ENCODE results near the gene IFNG-AS1.

IFNG-AS1 gene

DNA sequence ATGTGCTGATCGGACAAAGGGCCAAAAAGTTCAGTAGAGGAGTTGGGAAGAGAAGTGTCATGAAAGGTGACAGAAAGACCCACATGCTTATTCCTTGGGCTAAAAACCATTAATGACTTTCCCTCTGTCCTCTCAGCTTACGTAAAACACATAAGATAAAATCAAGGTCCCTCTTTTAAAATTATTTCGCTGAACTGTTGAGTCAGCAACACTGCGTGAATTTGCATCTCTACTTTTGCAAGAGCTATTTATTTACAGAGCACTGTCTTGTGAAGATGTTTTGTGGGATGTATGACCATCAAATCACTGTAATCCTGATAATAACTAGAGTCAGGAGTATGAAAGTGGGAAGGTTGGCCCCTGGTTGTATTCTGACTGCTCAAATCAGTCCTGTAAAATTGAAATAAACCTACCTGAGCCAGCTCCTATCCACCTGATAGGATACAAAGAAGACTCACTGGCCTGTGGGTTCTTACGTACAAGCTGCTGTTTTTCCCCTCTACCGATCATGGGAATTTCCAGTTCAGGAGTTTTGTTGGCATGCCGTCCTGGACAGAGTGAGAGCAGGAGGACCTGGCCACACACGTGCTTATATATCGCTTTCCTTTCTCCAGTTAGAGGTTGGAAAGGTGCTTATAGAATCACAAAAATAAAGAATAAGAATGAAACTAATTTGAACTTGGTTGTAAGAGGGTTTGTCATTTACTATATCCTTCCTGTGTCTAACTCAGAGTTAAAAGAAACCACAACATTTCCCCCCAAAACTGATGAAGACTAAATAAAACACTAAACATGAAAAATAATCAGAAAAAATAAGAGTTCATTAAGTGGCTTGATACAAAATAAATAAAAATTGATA, 42.9 kb downstream of the IFNG-AS1 start:
- no peaks in the 10 kb centered on the region for H3K9me3 ChIP-seq (ENCODE audit: control insufficient read depth in 1 of 2, low read length in 2 of 2)
- H3K4me3 ChIP-seq (ENCODE audit: low read depth in 1 of 2, low read length in 2 of 2), result no peak overlapping the region
- no peaks in the 10 kb centered on the region for H3K36me3 ChIP-seq (ENCODE audit: control insufficient read depth in 1 of 2, insufficient read depth in 2 of 2, low read length in 2 of 2)
- H3K9ac ChIP-seq (ENCODE audit: low read depth in 1 of 2, low read length in 2 of 2), result no peak overlapping the region
- H3K27me3 ChIP-seq (ENCODE audit: control insufficient read depth in 1 of 2, insufficient read depth in 2 of 2, low read length in 2 of 2), result no peaks in the 10 kb centered on the region
- peaks cover 0 to 9% of the 10 kb centered on the region in 2 donors for H3K4me1 ChIP-seq (ENCODE audit: control insufficient read depth in 1 of 2, insufficient read depth in 2 of 2, low read length in 2 of 2)
- no peak overlapping the region for H3K27ac ChIP-seq (ENCODE audit: low read depth, low read length)

DNA sequence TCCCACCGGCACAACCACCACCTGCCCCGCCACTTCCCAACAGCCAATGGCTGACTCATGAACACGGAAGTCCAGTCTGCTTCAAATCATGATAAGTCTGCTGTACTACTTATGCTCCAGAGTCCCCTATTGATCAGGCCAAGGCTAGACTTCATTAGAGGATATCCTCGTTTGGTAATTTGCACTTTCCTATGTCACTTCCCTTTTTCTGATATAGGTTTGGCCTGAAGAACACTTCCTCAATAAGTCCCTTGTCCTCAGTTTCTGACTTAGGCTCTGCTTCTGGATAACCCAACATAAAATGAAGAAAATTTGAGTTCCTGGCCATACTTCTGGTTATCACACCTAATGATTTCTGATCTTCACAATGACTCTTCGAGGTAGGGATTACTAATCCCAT, 45.3 kb downstream of the IFNG-AS1 start:
- H3K27ac ChIP-seq (ENCODE audit: low read depth, low read length), result no peak overlapping the region
- peaks cover 0 to 9% of the 10 kb centered on the region in 2 donors for H3K4me1 ChIP-seq (ENCODE audit: control insufficient read depth in 1 of 2, insufficient read depth in 2 of 2, low read length in 2 of 2)
- H3K9ac ChIP-seq (ENCODE audit: low read depth in 1 of 2, low read length in 2 of 2), result no peak overlapping the region
- no peaks in the 10 kb centered on the region for H3K36me3 ChIP-seq (ENCODE audit: control insufficient read depth in 1 of 2, insufficient read depth in 2 of 2, low read length in 2 of 2)
- H3K9me3 ChIP-seq (ENCODE audit: control insufficient read depth in 1 of 2, low read length in 2 of 2), result no peaks in the 10 kb centered on the region
- H3K4me3 ChIP-seq (ENCODE audit: low read depth in 1 of 2, low read length in 2 of 2), result peak overlapping the region in 1 of 2 donors; percentile 19
- H3K27me3 ChIP-seq (ENCODE audit: control insufficient read depth in 1 of 2, insufficient read depth in 2 of 2, low read length in 2 of 2), result no peaks in the 10 kb centered on the region

DNA sequence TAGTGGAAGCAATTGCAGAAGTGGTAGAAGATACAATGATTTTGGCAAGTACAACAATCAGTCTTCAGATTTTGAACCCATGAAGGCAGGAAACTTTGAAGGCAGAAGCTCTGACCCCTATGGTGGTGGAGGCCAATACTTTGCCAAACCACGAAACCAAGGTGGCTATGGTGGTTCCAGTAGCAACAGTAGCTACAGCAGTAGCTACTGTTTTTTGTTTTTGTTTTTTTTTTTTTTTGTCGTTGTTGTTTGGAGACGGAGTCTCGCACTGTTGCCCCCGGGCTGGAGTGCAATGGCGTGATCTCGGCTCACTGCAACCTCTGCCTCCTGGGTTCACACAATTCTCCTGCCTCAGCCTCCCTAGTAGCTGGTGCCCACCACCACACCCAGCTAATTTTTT, 47.4 kb downstream of the IFNG-AS1 start:
- Histone ChIP-seq H3K4me3 (ENCODE audit: low read depth in 1 of 2, low read length in 2 of 2) (no peak overlapping the region), H3K27me3 (ENCODE audit: control insufficient read depth in 1 of 2, insufficient read depth in 2 of 2, low read length in 2 of 2) (no peaks in the 10 kb centered on the region), H3K27ac (ENCODE audit: low read depth, low read length) (no peak overlapping the region), H3K4me1 (ENCODE audit: control insufficient read depth in 1 of 2, insufficient read depth in 2 of 2, low read length in 2 of 2) (peaks cover 0 to 9% of the 10 kb centered on the region in 2 donors), H3K36me3 (ENCODE audit: control insufficient read depth in 1 of 2, insufficient read depth in 2 of 2, low read length in 2 of 2) (no peaks in the 10 kb centered on the region), H3K9me3 (ENCODE audit: control insufficient read depth in 1 of 2, low read length in 2 of 2) (no peaks in the 10 kb centered on the region), H3K9ac (ENCODE audit: low read depth in 1 of 2, low read length in 2 of 2) (no peak overlapping the region)

DNA sequence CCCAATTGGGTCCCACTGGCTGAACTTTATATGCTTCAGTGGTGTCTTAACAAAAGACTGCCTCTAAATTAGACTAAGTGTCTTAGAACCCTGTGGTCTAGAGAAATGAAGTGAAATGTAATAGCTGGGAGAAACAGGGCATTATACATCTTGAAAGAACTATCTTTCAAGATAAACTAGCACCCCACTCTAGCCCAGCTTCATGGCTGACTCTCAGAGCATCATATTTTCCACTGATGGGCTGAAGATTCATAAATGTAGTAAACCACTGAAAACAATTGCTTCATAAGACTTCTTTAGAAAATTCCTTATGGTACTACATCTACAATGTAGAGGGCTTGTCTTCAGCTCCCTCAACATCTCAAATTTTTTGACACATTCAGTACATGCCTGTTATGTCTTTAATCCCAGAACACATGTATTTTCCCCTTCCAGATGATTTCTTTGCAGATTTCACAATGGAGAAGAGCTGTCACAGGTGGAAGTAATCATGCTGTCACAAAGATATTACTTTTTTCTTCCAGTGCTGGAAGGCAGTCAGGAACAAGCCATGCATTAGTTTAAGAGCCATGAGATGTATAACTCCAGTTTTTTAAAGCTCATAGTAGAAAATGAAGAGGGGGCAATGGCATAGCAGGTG, 48.5 kb downstream of the IFNG-AS1 start:
- Histone ChIP-seq H3K9me3 (ENCODE audit: control insufficient read depth in 1 of 2, low read length in 2 of 2) (no peaks in the 10 kb centered on the region), H3K4me1 (ENCODE audit: control insufficient read depth in 1 of 2, insufficient read depth in 2 of 2, low read length in 2 of 2) (peaks cover 0 to 9% of the 10 kb centered on the region in 2 donors), H3K27me3 (ENCODE audit: control insufficient read depth in 1 of 2, insufficient read depth in 2 of 2, low read length in 2 of 2) (no peaks in the 10 kb centered on the region), H3K9ac (ENCODE audit: low read depth in 1 of 2, low read length in 2 of 2) (no peak overlapping the region), H3K27ac (ENCODE audit: low read depth, low read length) (no peak overlapping the region), H3K4me3 (ENCODE audit: low read depth in 1 of 2, low read length in 2 of 2) (no peak overlapping the region), H3K36me3 (ENCODE audit: control insufficient read depth in 1 of 2, insufficient read depth in 2 of 2, low read length in 2 of 2) (no peaks in the 10 kb centered on the region)

DNA sequence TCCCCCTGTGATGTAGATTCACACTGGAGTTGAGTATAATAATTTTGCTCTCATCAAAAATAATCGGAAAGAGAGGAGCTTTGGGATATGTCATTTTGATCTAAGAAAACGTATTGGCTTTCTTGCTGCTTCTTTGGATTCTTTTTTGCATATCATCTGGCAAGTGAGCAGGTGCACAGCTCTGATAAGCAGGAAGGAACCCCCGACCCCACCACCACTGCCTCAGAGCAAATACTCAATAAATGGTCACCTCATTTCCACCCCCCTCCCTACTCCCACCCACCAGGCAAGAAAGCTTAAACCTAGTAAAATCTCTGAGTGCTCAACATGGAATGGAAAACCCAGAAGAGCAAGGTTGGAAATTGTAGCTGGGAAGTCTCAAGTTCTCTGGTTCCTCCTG, 49.4 kb downstream of the IFNG-AS1 start:
- no peaks in the 10 kb centered on the region for H3K27me3 ChIP-seq (ENCODE audit: control insufficient read depth in 1 of 2, insufficient read depth in 2 of 2, low read length in 2 of 2)
- peaks cover 0 to 9% of the 10 kb centered on the region in 2 donors for H3K4me1 ChIP-seq (ENCODE audit: control insufficient read depth in 1 of 2, insufficient read depth in 2 of 2, low read length in 2 of 2)
- H3K9ac ChIP-seq (ENCODE audit: low read depth in 1 of 2, low read length in 2 of 2), result no peak overlapping the region
- H3K36me3 ChIP-seq (ENCODE audit: control insufficient read depth in 1 of 2, insufficient read depth in 2 of 2, low read length in 2 of 2), result no peaks in the 10 kb centered on the region
- H3K27ac ChIP-seq (ENCODE audit: low read depth, low read length), result no peak overlapping the region
- H3K4me3 ChIP-seq (ENCODE audit: low read depth in 1 of 2, low read length in 2 of 2), result no peak overlapping the region
- no peaks in the 10 kb centered on the region for H3K9me3 ChIP-seq (ENCODE audit: control insufficient read depth in 1 of 2, low read length in 2 of 2)

DNA sequence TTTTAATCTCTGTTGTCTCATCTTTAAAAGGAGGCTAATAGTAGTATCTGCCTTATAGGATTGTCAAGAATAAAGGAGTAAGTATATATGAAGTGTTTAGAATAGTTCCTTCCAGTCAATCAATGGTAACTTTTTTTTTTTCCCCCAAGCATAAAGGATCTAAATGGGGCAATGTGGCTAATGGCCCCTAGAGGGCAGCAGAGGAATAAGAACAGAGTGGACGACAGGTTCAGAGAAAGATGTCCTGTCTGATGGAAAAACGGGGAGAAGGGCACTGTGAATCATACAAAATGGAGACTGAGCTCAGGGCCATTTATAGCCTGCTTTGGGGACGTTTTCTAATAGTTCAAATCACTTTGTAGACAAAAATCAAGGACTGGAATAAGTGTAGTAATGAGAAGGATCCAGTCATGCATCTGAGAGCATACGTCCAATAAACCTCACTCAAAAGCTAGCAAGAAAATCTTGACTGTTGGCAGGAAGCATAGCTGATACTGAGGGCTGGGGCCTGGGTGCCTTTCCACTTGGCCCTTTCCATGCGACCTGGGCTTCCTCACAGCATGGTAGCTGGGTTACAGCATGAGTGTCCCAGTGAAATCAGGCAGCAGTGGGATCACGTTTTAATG, 51.3 kb downstream of the IFNG-AS1 start:
- no peaks in the 10 kb centered on the region for H3K9me3 ChIP-seq (ENCODE audit: control insufficient read depth in 1 of 2, low read length in 2 of 2)
- no peaks in the 10 kb centered on the region for H3K27me3 ChIP-seq (ENCODE audit: control insufficient read depth in 1 of 2, insufficient read depth in 2 of 2, low read length in 2 of 2)
- H3K4me1 ChIP-seq (ENCODE audit: control insufficient read depth in 1 of 2, insufficient read depth in 2 of 2, low read length in 2 of 2), result no peaks in the 10 kb centered on the region
- H3K36me3 ChIP-seq (ENCODE audit: control insufficient read depth in 1 of 2, insufficient read depth in 2 of 2, low read length in 2 of 2), result no peaks in the 10 kb centered on the region
- H3K9ac ChIP-seq (ENCODE audit: low read depth in 1 of 2, low read length in 2 of 2), result no peak overlapping the region
- H3K4me3 ChIP-seq (ENCODE audit: low read depth in 1 of 2, low read length in 2 of 2), result no peak overlapping the region
- H3K27ac ChIP-seq (ENCODE audit: low read depth, low read length), result no peak overlapping the region

DNA sequence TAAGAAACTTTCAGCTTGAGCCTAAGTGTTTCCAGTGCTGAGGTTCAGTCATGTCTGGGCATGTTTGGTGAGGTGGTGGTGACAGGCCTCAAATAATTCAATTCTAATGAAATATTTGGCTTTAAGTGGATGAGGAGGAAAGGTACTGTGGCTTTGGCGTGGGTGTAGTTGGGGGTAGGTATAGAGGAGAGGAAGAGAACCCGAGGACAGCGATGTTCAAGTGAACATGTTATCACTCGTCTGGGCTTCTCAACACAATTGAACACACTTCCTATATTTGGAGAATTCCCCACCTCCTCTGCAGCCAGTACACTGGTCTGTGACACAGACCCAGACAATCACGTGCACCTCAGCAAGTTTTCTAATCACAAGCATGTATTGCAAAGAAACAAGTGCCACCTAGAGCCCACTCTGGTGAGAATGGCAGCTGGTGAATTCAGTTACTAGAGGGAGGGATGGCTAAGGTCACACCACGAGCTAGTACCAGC, 53.0 kb downstream of the IFNG-AS1 start:
- H3K4me1 ChIP-seq (ENCODE audit: control insufficient read depth in 1 of 2, insufficient read depth in 2 of 2, low read length in 2 of 2), result no peaks in the 10 kb centered on the region
- no peaks in the 10 kb centered on the region for H3K27me3 ChIP-seq (ENCODE audit: control insufficient read depth in 1 of 2, insufficient read depth in 2 of 2, low read length in 2 of 2)
- H3K9ac ChIP-seq (ENCODE audit: low read depth in 1 of 2, low read length in 2 of 2), result no peak overlapping the region
- no peak overlapping the region for H3K27ac ChIP-seq (ENCODE audit: low read depth, low read length)
- H3K4me3 ChIP-seq (ENCODE audit: low read depth in 1 of 2, low read length in 2 of 2), result no peak overlapping the region
- no peaks in the 10 kb centered on the region for H3K9me3 ChIP-seq (ENCODE audit: control insufficient read depth in 1 of 2, low read length in 2 of 2)
- no peaks in the 10 kb centered on the region for H3K36me3 ChIP-seq (ENCODE audit: control insufficient read depth in 1 of 2, insufficient read depth in 2 of 2, low read length in 2 of 2)

DNA sequence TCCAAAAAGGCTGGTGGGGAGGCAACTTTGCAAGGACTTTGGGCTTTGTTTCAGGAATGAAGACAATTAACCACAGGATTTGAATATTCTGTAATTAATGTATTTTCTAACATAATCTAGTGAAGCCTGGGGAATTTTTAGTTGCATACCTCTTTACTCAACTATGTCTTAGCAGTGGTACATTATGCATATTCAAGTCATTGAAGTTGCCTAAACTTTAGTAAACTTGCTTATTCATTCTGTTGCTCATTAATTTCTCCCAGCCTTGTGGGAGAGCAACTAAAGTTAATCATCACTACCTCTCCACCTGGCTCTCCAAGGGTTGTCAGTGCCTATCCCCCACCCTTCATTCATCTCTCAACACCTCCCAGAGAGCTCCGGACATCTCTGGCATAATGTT, 54.2 kb downstream of the IFNG-AS1 start:
- Histone ChIP-seq H3K9ac (ENCODE audit: low read depth in 1 of 2, low read length in 2 of 2) (no peak overlapping the region), H3K27me3 (ENCODE audit: control insufficient read depth in 1 of 2, insufficient read depth in 2 of 2, low read length in 2 of 2) (no peaks in the 10 kb centered on the region), H3K4me1 (ENCODE audit: control insufficient read depth in 1 of 2, insufficient read depth in 2 of 2, low read length in 2 of 2) (no peaks in the 10 kb centered on the region), H3K9me3 (ENCODE audit: control insufficient read depth in 1 of 2, low read length in 2 of 2) (no peaks in the 10 kb centered on the region), H3K4me3 (ENCODE audit: low read depth in 1 of 2, low read length in 2 of 2) (no peak overlapping the region), H3K27ac (ENCODE audit: low read depth, low read length) (no peak overlapping the region), H3K36me3 (ENCODE audit: control insufficient read depth in 1 of 2, insufficient read depth in 2 of 2, low read length in 2 of 2) (no peaks in the 10 kb centered on the region)

DNA sequence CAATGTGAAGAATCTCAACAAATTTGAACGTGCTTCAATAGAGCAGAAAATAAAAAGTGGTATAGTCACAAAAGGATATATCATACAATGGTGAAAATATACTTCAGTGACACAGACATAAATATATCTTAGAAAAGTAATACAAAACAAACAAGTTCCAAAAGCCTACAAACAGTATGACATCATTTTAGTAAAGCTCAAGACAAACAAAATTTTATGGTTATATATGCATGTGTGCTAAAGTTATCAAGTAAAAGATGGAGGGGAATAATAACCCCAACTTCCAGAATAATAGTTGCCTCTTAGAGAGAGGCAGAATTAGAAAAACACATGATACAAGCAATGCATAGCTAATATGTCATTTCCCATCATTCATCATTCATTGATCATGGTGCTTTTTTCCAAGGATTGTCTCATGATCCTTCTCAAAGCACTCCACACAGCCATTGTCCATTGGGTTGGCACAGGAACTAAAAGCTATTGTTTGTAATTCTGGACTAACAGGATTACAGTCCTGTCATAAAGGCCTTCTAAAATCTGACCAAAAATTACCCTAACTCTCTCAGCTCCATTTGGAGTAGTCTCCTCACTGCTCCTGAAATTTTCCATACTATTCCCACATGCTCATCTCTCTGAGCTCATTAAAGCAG, 59.5 kb downstream of the IFNG-AS1 start:
- Histone ChIP-seq H3K27ac (ENCODE audit: low read depth, low read length) (no peak overlapping the region), H3K4me1 (ENCODE audit: control insufficient read depth in 1 of 2, insufficient read depth in 2 of 2, low read length in 2 of 2) (no peaks in the 10 kb centered on the region), H3K9ac (ENCODE audit: low read depth in 1 of 2, low read length in 2 of 2) (no peak overlapping the region), H3K27me3 (ENCODE audit: control insufficient read depth in 1 of 2, insufficient read depth in 2 of 2, low read length in 2 of 2) (no peaks in the 10 kb centered on the region), H3K9me3 (ENCODE audit: control insufficient read depth in 1 of 2, low read length in 2 of 2) (no peaks in the 10 kb centered on the region), H3K36me3 (ENCODE audit: control insufficient read depth in 1 of 2, insufficient read depth in 2 of 2, low read length in 2 of 2) (no peaks in the 10 kb centered on the region), H3K4me3 (ENCODE audit: low read depth in 1 of 2, low read length in 2 of 2) (no peak overlapping the region)

DNA sequence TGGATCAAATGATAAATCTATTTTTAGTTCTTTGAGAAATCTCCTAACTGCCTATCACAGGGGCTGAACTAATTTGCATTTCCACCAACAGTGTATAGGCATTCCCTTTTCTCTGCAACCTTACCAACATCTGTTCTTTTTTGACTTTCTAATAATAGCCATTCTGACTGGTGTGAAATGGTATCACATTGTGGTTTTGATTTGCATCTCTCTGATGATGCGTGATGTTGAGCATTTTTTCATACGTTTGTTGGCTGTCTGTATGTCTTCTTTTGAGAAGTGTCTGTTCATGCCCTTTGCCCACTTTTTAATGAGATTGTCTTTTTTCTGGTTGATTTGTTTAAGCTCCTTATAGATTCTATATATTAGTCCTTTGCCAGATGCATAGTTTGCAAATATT, 67.1 kb downstream of the IFNG-AS1 start:
- no peaks in the 10 kb centered on the region for H3K27me3 ChIP-seq (ENCODE audit: control insufficient read depth in 1 of 2, insufficient read depth in 2 of 2, low read length in 2 of 2)
- no peaks in the 10 kb centered on the region for H3K9me3 ChIP-seq (ENCODE audit: control insufficient read depth in 1 of 2, low read length in 2 of 2)
- H3K4me1 ChIP-seq (ENCODE audit: control insufficient read depth in 1 of 2, insufficient read depth in 2 of 2, low read length in 2 of 2), result no peaks in the 10 kb centered on the region
- no peak overlapping the region for H3K27ac ChIP-seq (ENCODE audit: low read depth, low read length)
- no peak overlapping the region for H3K9ac ChIP-seq (ENCODE audit: low read depth in 1 of 2, low read length in 2 of 2)
- H3K36me3 ChIP-seq (ENCODE audit: control insufficient read depth in 1 of 2, insufficient read depth in 2 of 2, low read length in 2 of 2), result no peaks in the 10 kb centered on the region
- H3K4me3 ChIP-seq (ENCODE audit: low read depth in 1 of 2, low read length in 2 of 2), result no peak overlapping the region
